Activated CD8-positive, alpha-beta memory T cell treated with anti-CD3 and anti-CD28 coated beads, Interleukin-2, amount 50 U/mL, for 24 hours (primary cell): ENCODE data around the gene DRC7.

Experiments used
- DNase-seq: peaks from one replicate; pipeline ENCODE4 v3.0.0-alpha.2; 2020; ENCODE audit errors: extremely low read depth

DRC7 gene

GRCh38 chr16:57676553-57677085 lies 18.0 kb upstream of the DRC7 start:
- DNase-seq: no peak

- no peak for DNase-seq
Measured at GRCh38 chr16:57677622-57678369, 16.8 kb upstream of the DRC7 start.

DNA sequence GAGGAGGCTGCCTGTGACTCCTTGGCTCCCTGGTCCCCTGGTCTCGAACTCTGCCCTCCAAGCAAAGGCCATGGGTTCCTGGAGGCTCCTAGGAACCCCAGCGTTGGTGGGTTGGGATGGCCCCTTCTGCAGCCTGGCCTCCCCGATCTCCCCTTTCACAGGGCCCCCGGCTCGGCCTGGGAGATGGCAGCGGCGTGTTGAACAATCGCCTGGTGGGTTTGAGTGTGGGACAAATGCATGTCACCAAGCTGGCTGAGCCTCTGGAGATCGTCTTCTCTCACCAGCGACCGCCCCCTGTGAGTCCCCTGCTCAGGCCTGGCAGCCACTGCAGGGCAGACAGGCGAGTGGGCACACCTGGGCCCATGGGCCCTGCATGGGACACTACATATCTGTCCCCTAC lies 15.6 kb upstream of the DRC7 start:
- DNase-seq: no peak

- DNase-seq: no peak
Measured at GRCh38 chr16:57679767-57680482, 14.7 kb upstream of the DRC7 start.

- DNase-seq: no peak
Measured at GRCh38 chr16:57680842-57681375, 13.7 kb upstream of the DRC7 start.

- DNase-seq: no peak
Measured at GRCh38 chr16:57681950-57682728, 12.5 kb upstream of the DRC7 start.

DNA sequence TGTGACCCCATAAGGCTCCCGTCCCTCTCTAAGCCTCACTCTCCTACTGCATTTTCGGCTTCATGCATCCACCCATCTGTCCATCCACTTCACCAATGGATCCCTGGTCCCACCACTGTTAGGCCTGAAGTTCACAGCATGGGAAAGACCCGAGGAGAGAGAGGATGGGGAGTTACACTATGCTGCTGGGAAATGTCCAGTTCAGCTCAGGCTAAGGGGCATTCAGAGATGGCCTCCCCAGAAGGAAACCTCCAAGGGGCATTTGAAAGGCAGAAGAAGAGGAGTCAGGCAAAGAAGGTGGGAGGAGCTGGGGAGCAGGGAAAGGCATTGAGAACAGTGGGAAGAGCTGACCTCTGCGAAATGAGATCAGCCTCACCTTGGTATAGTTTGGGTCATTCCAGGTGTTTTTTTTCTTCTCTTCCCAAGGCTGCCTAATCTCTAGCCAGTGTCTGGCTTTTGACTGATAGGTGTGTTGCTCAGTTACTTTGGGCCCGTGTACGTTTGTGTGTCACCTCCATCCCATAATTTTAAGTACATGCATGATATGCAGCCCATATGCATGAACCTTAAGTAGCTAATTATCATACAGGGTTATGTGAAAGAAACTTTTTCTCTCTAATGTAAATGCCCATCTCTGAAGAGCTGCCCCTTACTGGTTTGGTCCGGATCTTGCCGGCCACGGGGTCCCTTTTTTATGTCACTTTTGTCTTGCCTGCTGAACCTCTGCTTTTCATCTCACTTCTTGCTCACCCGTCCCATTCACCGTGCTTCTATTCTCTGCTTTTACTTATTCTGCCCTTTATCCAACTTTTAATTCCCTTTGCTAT lies 11.6 kb upstream of the DRC7 start:
- DNase-seq: no peak

GRCh38 chr16:57683636-57684545 lies 10.7 kb upstream of the DRC7 start:
- DNase-seq: no peak

DNA sequence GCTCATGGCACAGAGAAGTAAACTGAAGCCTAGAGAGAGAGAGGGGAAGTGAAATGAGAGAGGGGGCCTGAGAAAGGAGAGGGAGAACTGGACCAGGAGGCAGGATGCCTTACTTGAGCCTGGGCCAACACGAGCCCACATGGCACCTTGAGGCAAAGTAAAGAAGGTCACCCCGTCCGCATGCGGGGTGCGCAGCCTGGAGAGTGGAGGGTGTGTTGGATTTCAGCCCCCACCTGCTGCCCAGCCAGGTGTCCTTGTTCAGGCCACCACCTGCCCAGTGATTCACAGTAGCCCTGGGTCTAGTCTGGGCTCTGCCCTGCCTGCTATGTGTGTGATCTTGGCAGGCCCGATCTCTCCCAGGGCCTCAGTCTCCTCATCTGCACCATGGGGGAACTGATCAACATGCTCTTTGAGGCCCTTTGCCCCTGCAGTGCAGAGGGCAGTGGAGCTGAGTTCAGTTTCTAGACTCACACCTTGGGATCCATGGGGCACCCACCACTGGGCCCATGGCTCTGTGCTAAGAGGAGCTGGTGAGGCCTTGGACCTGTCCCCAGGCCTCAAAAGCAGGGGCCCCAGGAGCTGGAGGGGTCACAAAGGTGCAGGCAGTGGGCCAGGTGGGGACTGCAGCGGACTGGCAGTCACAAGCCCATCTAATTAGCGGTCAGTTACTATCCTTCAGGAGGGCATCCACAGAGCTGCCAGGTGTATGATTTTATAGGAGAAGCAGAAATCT lies 9.8 kb upstream of the DRC7 start:
- DNase-seq: no peak

- no peak for DNase-seq
Measured at GRCh38 chr16:57685633-57686032, 9.0 kb upstream of the DRC7 start.

DNA sequence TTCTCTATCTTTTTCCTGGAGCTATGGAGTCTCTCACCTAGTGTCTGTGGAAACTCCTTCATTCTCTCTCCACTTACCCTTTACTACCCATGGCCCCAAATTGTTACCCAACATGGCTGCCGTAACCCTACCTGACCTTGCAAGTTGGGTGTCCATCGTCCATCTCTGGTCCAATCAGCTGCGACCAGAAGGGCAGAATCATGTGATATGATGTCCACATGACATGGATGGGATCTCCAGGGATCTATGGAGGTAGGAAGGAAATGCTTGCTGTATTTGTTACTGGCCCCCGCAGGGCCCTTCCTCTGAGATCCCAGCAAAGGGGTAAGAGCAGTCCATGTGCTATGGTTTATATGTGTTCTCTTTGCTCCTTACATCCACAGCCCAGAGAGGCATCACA lies 8.0 kb upstream of the DRC7 start:
- no peak for DNase-seq

DNA sequence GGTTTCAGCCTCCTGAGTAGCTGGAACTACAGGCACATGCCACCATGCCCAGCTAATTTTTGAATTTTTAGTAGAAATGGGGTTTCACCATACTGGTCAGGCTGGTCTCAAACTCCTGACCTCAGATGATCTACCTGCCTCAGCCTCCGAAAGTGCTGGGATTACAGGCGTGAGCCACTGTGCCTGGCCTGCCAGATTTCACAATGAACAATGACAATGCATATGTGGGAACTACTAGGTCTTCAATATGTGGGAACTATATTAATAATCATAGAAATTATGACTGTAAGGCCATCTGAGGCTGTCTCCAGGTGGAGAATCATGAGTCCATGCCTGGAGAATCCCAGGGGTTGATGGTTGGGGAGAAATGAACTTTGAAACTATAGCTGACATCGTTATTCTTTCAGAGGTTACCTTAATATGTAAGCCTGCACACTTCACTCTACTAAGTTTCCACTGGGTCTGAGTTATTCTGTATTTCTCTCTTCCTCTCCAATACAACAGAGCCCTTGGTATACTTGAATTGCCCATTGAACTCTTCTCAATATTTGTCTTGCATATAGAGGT lies 7.2 kb upstream of the DRC7 start:
- no peak for DNase-seq

DNA sequence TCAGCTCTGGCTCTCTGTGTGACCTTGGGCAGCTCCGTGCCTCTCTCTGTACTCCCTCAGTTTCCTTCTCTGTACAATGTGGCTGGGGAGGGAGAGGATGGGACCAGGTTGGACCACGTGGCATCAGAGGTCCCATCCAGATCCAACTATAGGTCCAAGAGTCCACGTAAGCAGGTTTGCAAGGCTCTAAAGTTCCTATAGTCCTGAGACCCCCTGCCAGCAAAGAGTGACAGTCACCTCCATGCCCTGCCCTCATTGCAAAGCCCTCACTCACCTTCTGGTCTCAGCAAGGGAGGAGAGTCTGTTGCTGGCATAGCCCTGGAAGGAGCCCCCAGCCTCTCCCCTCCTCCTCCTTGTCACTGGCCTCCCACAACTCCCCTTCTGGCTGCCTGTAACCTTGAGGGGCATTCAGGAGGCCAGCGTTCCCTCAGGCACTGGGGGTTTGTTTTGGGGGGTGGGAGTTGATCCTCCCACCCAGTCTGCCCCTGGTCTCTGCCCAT lies 6.1 kb upstream of the DRC7 start:
- DNase-seq: no peak

DNA sequence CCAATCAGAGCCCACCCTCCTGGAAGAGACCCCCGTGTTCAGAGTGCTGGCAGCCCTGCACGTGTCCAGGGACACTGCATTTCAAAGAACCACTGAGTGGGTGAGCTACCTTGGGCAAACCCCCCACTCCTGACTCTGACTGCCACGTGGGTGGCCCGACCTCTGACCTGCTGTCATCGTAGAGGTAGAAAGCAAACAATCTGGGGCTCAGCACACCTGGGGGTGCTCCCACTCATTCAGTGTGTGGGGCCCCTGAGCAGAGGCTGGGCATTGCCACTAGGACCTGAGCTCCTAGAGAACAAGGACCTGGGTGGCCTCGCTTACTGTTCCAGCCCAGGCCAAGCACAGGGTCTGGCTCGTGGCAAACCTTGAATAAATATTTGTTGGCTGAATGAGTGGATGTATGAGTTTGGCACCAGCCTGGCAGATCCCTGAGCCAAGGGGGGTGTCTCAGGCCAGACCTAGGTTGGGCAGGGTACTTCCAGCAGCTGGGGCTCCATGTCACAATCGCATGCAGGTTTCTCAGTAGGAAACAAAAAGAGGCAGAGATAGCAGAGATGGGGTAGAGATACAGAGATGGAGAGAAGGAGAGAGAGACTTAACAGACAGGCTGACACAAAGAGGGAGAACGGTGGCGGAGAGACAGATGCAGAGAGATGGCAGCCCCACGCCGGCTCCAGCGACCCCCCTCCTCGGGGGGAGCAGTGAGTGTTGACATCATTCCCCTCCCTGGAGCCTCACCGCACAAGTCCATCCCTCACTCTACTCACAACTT lies 5.4 kb upstream of the DRC7 start:
- no peak for DNase-seq

DNA sequence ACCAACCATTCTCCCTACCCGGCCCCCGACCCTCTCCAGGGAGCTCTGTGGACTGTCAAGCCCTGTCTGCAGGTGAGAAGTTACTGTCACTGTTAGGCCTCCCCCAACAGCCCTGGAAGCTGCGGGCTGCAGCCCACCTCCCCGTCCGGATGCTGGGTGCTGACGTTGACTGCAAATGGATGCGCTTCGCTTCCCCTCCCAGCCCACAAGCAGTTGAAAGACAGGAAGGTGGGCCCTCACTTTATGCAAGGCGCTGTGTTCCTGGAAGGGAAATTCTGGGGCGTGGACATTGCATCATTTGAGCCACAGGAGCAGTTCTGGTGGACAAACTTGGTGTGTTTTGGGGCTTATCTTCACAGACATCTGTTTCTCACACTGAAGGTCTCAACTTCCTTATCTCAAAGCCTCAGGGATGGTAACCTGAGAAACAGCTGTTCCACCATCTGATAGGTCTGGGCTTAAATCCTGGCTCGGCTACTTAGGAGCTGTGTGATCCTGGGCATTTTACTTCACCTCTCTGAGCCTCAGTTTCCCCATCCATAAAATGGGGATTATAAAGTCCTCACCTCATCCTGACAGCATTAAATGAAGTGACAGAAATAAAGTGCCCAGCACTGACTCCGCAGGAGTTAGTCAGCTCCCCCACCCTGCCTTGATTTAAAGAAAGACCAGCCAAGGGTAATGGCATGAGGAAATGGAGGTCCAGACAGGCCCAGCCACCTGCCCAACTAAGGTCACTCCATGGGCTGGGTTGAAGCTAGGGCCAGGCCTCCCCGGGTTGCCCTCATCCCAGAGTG lies 4.6 kb upstream of the DRC7 start:
- DNase-seq: no peak

DNA sequence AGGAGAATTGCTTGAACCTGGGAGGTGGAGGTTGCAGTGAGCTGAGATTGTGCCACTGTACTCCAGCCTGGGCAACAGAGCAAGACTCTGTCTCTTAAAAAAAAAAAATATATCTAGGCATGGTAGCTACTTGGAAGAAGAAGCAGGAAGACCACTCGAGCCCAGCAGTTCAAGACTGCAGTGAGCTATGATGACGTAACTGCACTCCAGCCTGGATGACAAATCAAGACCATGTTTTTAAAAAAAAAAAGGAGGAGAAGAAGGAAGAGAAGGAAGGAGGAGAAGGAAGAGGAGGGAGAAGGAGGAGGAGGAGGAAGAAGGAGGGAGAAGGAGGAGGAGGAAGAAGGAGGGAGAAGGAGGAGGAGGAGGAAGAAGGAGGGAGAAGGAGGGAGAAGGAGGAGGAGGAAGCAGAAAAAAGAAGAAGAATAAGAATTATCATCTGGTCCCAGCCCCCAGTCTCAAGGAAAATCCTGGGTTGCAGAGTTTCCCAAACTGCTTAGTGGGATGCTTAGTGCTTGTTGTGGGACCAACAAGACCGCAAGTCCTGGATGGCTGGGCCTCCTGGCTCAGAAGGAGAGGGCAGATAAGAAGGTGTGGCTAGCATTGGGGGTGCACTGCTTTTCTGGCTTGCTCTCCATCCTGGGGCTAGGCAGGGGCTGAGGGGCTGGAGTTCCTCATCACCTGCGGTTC lies 3.7 kb upstream of the DRC7 start:
- no peak for DNase-seq

- no peak for DNase-seq
Measured at GRCh38 chr16:57692636-57693035, 2.0 kb upstream of the DRC7 start.
